ENCODE measurements around the gene PEAR1. TPM values are rescaled to one million over a fixed set of nuclear protein-coding genes. Genes with fewer than 3 reads are reported as not detected.

The PEAR1 gene
- total RNA-seq, 4 donors from 2014 or later, result 4.3 to 11.2 (median 6.0) TPM

DNA sequence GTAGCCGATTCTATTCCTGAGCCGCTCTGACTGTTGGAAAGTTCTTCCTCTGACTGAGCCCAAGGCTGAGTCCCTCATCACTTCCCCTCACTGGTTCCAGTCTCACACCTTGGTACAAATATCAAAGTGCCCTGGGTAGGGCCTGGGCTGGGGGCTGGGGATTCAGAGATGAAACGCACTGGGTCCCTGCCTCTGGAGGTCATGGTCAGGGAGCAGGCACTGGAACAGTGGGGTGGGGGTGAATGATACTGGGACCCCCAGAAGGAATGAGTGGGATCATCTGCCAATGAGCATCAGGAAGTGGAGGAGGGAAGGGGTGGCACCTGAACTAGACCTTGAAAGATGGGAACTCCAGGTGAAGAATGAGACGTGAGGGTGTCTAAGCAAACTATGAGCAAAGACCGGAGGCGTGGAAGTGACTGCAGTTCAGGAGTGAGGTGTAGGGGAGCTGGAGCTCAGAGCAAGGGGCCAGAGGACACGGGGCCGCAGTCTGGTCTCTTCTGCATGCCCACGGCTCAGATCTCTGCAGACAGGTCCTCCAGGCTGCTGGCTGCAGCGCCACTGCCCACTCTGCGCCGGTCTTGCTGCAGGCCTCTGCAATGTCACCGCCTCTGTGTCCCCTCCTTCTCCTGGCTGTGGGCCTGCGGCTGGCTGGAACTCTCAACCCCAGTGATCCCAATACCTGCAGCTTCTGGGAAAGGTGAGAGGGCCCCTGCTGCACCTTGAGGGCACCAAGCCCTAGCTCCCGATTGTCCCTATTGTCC lies 10.0 kb downstream of the PEAR1 start:
- H3K27me3 ChIP-seq, result peaks cover 0 to 7% (median 4%) of the 10 kb centered on the region in 3 donors
- DNase-seq (no peak), ATAC-seq (no peak)
- H3K36me3 ChIP-seq, result peaks cover 0 to 3% of the 10 kb centered on the region in 2 donors
- H3K4me1 ChIP-seq, result peaks cover 10 to 14% of the 10 kb centered on the region in 2 donors
- no peak overlapping the region for H3K4me3 ChIP-seq
- H3K27ac ChIP-seq, result no peak overlapping the region
- no peaks in the 10 kb centered on the region for H3K9me3 ChIP-seq
- in situ Hi-C loops (cut with MboI; ENCODE audit: low sequenced_read_pairs in 4 of 4) (no loop called here), intact Hi-C loops (cut with DNase I; ENCODE audit: low total_unique reads) (no loop called here)
- TF ChIP-seq, protein P1, sequence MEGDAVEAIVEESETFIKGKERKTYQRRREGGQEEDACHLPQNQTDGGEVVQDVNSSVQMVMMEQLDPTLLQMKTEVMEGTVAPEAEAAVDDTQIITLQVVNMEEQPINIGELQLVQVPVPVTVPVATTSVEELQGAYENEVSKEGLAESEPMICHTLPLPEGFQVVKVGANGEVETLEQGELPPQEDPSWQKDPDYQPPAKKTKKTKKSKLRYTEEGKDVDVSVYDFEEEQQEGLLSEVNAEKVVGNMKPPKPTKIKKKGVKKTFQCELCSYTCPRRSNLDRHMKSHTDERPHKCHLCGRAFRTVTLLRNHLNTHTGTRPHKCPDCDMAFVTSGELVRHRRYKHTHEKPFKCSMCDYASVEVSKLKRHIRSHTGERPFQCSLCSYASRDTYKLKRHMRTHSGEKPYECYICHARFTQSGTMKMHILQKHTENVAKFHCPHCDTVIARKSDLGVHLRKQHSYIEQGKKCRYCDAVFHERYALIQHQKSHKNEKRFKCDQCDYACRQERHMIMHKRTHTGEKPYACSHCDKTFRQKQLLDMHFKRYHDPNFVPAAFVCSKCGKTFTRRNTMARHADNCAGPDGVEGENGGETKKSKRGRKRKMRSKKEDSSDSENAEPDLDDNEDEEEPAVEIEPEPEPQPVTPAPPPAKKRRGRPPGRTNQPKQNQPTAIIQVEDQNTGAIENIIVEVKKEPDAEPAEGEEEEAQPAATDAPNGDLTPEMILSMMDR (IDR thresholded peaks at IDR 0.05 in 4 of 5, conservative IDR thresholded peaks at IDR 0.05 in 1 of 5), result no peak
- no peak for TF ChIP-seq POLR2A (IDR thresholded peaks at IDR 0.05)

DNA sequence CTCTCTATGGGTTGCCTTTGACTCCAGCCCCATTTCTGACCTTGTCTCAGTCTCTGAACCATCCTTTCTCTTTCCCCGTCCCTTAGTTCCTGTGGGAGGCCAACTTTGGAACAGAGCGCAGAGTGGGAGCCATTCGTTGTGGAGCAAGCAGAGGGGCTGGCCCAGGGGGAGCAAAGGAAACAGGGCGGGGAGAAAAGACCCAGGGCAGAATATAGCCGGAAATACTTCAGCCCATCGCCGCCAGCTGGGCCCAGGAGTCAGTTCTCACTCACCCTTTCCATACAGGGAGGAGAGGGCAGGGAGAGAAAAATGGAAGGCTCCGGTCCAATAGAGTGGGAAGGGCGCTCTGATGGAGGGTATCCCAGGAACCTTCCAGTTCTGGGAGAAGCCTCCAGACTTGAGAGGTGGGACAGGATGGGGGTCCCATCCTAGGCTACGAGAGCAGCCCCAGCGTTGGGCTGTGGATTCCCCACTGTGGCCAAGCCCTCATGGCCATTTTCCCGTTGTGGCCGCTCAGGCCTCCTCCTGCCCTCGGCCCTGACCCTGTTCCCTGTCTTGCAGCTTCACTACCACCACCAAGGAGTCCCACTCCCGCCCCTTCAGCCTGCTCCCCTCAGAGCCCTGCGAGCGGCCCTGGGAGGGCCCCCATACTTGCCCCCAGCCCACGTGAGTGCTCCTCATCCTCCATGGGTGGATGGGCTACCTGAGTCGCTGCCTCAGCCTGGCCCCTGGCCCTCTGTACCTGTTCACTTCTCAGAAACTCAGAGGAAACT lies 10.9 kb downstream of the PEAR1 start:
- ATAC-seq, result no peak
- Histone ChIP-seq H3K27me3 (peaks cover 0 to 7% (median 4%) of the 10 kb centered on the region in 3 donors), H3K27ac (no peak overlapping the region), H3K4me1 (peaks cover 9 to 12% of the 10 kb centered on the region in 2 donors), H3K9me3 (no peaks in the 10 kb centered on the region), H3K36me3 (peaks cover 0 to 3% of the 10 kb centered on the region in 2 donors), H3K4me3 (no peak overlapping the region)
- intact Hi-C loops (cut with DNase I; ENCODE audit: low total_unique reads), result no loop called here
- DNase-seq, result no peak
- in situ Hi-C loops (cut with MboI; ENCODE audit: low sequenced_read_pairs in 4 of 4), result no loop called here
- no peak for TF ChIP-seq POLR2A (IDR thresholded peaks at IDR 0.05)
- TF ChIP-seq, protein P1 (IDR thresholded peaks at IDR 0.05 in 4 of 5, conservative IDR thresholded peaks at IDR 0.05 in 1 of 5), result no peak

DNA sequence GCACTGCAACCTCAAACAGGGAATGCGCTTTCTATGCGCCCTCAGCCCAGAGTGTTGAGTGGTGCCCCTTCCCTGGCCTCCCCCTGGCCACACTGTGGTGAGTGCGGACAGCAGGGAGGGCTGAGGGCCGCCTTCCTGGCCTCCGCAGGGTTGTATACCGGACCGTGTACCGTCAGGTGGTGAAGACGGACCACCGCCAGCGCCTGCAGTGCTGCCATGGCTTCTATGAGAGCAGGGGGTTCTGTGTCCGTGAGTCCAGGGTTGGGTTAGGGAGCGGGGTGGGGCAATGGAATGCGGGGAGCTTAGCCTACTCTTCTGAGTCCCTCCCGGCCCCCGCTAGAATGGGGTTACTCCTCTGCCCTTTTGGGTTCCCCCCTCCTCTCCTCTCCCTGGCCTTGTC lies 11.7 kb downstream of the PEAR1 start:
- intact Hi-C loops (cut with DNase I; ENCODE audit: low total_unique reads) (no loop called here), in situ Hi-C loops (cut with MboI; ENCODE audit: low sequenced_read_pairs in 4 of 4) (no loop called here)
- H3K27ac ChIP-seq, result no peak overlapping the region
- H3K27me3 ChIP-seq, result peaks cover 0 to 11% (median 7%) of the 10 kb centered on the region in 3 donors
- no peak overlapping the region for H3K4me3 ChIP-seq
- no peaks in the 10 kb centered on the region for H3K9me3 ChIP-seq
- DNase-seq (no peak), ATAC-seq (no peak)
- peaks cover 0 to 3% of the 10 kb centered on the region in 2 donors for H3K36me3 ChIP-seq
- TF ChIP-seq, protein P1 (IDR thresholded peaks at IDR 0.05 in 4 of 5, conservative IDR thresholded peaks at IDR 0.05 in 1 of 5), result no peak
- no peak for TF ChIP-seq POLR2A (IDR thresholded peaks at IDR 0.05)
- peaks cover 6% of the 10 kb centered on the region in 2 donors for H3K4me1 ChIP-seq

DNA sequence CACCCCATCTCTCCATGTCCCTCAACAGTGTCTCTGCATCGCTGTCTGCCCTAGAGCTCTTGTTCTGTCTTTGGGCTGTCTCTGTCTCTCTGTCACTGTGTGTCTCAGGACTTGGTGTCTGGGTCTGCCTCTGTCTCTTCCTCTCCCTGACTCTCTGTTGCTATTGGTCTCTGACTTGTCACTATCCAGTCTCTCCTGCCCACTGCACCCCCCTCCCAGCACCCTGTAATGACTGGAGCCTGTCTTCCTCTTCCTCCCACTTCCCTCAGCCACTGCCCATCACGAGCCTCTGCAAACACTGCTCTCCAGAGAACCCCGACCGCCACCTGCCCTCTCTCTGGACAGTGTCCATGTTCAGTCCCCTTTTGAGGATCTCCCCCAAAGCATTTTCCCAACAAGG lies 12.1 kb downstream of the PEAR1 start:
- ATAC-seq (no peak), DNase-seq (no peak)
- Histone ChIP-seq H3K9me3 (no peaks in the 10 kb centered on the region), H3K4me3 (no peak overlapping the region), H3K36me3 (peaks cover 0 to 3% of the 10 kb centered on the region in 2 donors), H3K27me3 (peaks cover 0 to 11% (median 7%) of the 10 kb centered on the region in 3 donors), H3K4me1 (peaks cover 5 to 6% of the 10 kb centered on the region in 2 donors), H3K27ac (no peak overlapping the region)
- in situ Hi-C loops (cut with MboI; ENCODE audit: low sequenced_read_pairs in 4 of 4), result no loop called here
- intact Hi-C loops (cut with DNase I; ENCODE audit: low total_unique reads), result no loop called here
- no peak for TF ChIP-seq POLR2A (IDR thresholded peaks at IDR 0.05)
- TF ChIP-seq, protein P1 (IDR thresholded peaks at IDR 0.05 in 4 of 5, conservative IDR thresholded peaks at IDR 0.05 in 1 of 5), result no peak
